NCI-H2029 treated with DMSO at 0.1 percent for 48 hours (cell line): ENCODE results near the gene UBE2L3.
"Not testable (repeated sequence)": the region's sequence is repeated elsewhere in the genome, so short reads cannot be mapped to it uniquely, and the experiment has no call there.

Source experiments
- DNase-seq: peaks from one replicate; lab custom pipeline; 2025; lab: John Stamatoyannopoulos, UW

The UBE2L3 gene

GRCh38 chr22:21571679-21572078 is 4.2 kb downstream of the UBE2L3 start:
- DNase-seq = no peak

GRCh38 chr22:21573293-21573734 is 5.8 kb downstream of the UBE2L3 start:
- DNase-seq = no peak

GRCh38 chr22:21573750-21574494 is 6.4 kb downstream of the UBE2L3 start:
- no peak for DNase-seq

GRCh38 chr22:21579474-21579851 is 11.9 kb downstream of the UBE2L3 start:
- DNase-seq = no peak

- DNase-seq = not testable (repeated sequence)
These were observed 13.1 kb downstream of the UBE2L3 start for GRCh38 chr22:21580623-21581007.

- DNase-seq = not testable (repeated sequence)
These were observed 13.6 kb downstream of the UBE2L3 start for GRCh38 chr22:21581009-21581713.

GRCh38 chr22:21582801-21583740 is 15.6 kb downstream of the UBE2L3 start:
- DNase-seq = peak; percentile 68

- DNase-seq = no peak
These were observed 17.9 kb downstream of the UBE2L3 start for GRCh38 chr22:21585389-21585788.

- no peak for DNase-seq
These were observed 20.5 kb downstream of the UBE2L3 start for GRCh38 chr22:21587803-21588611.

GRCh38 chr22:21589396-21589795 is 21.9 kb downstream of the UBE2L3 start:
- no peak for DNase-seq

- no peak for DNase-seq
These were observed 23.5 kb downstream of the UBE2L3 start for GRCh38 chr22:21590809-21591641.

GRCh38 chr22:21591695-21592094 is 24.2 kb downstream of the UBE2L3 start:
- peak; percentile 69 for DNase-seq

GRCh38 chr22:21592422-21592821 is 24.9 kb downstream of the UBE2L3 start:
- no peak for DNase-seq

GRCh38 chr22:21593406-21594232 is 26.1 kb downstream of the UBE2L3 start:
- DNase-seq = no peak

GRCh38 chr22:21594865-21595452 is 27.4 kb downstream of the UBE2L3 start:
- DNase-seq = no peak

- DNase-seq = not testable (repeated sequence)
These were observed 29.0 kb downstream of the UBE2L3 start for GRCh38 chr22:21596356-21597135.

GRCh38 chr22:21598302-21598701 is 30.8 kb downstream of the UBE2L3 start:
- DNase-seq = no peak
